PFSK-1 (cell line): ENCODE measurements around the gene THSD7B.

ENCODE experiments used
- FOXP2 ChIP-seq: optimal IDR thresholded peaks from 2 replicates; pipeline ENCODE3; 2011; ENCODE audit warnings: borderline replicate concordance, control low read depth, inconsistent platforms; ENCODE audit not compliant: insufficient read depth; ENCODE audit errors: extremely low read length, extremely low read depth
- POLR2AphosphoS5 ChIP-seq: IDR thresholded peaks from 2 replicates; pipeline ENCODE4 v1.6.1; 2012; ENCODE audit warnings: low read depth, mild to moderate bottlenecking, control low read depth, low read length, moderate library complexity
- REST ChIP-seq, 2 experiments: IDR thresholded peaks; 2 replicates each; pipeline versions ENCODE4 v1.6.1 to v1.8.0; 2011 to 2012; ENCODE audit warnings: low read depth in 2 of 2, low read length in 2 of 2, control low read depth in 1 of 2, inconsistent platforms in 1 of 2, mild to moderate bottlenecking in 1 of 2, moderate library complexity in 1 of 2; ENCODE audit not compliant: insufficient read depth in 1 of 2
- SIN3A ChIP-seq: IDR thresholded peaks from 2 replicates; pipeline ENCODE4 v1.6.1; 2012; ENCODE audit warnings: mild to moderate bottlenecking, low read length, moderate library complexity, borderline replicate concordance; ENCODE audit not compliant: insufficient read depth
- TAF1 ChIP-seq: IDR thresholded peaks from 2 replicates; pipeline ENCODE4 v1.6.1; 2012; ENCODE audit warnings: low read length, control low read depth, borderline replicate concordance; ENCODE audit not compliant: insufficient read depth

THSD7B gene

GRCh38 chr2:137223722-137224121 is 458.4 kb downstream of the THSD7B start:
- TF ChIP-seq FOXP2 (no peak), REST (IDR thresholded peaks at IDR 0.05; ENCODE audit: insufficient read depth in 1 of 2, low read depth in 2 of 2, low read length in 2 of 2) (no peak), POLR2AphosphoS5 (no peak), SIN3A (no peak), TAF1 (no peak)

- TF ChIP-seq REST (IDR thresholded peaks at IDR 0.05; ENCODE audit: insufficient read depth in 1 of 2, low read depth in 2 of 2, low read length in 2 of 2), result no peak
- no peak for TF ChIP-seq POLR2AphosphoS5
- no peak for TF ChIP-seq SIN3A
- no peak for TF ChIP-seq TAF1
- no peak for TF ChIP-seq FOXP2
These were observed 463.2 kb downstream of the THSD7B start for GRCh38 chr2:137228566-137228965.

- TF ChIP-seq TAF1 (no peak), POLR2AphosphoS5 (no peak)
These were observed 464.5 kb downstream of the THSD7B start for GRCh38 chr2:137229834-137230233.

GRCh38 chr2:137231628-137232027 is 466.3 kb downstream of the THSD7B start:
- TF ChIP-seq TAF1, result no peak
- TF ChIP-seq FOXP2, result no peak
- TF ChIP-seq SIN3A, result no peak

- TF ChIP-seq TAF1, result no peak
- no peak for TF ChIP-seq FOXP2
- TF ChIP-seq REST (IDR thresholded peaks at IDR 0.05; ENCODE audit: insufficient read depth in 1 of 2, low read depth in 2 of 2, low read length in 2 of 2), result no peak
- no peak for TF ChIP-seq POLR2AphosphoS5
- TF ChIP-seq SIN3A, result no peak
These were observed 466.7 kb downstream of the THSD7B start for GRCh38 chr2:137232076-137232475.

GRCh38 chr2:137233091-137233490 is 467.7 kb downstream of the THSD7B start:
- no peak for TF ChIP-seq POLR2AphosphoS5
- no peak for TF ChIP-seq FOXP2
- TF ChIP-seq SIN3A, result no peak
- no peak for TF ChIP-seq TAF1
- no peak for TF ChIP-seq REST (IDR thresholded peaks at IDR 0.05; ENCODE audit: insufficient read depth in 1 of 2, low read depth in 2 of 2, low read length in 2 of 2)
